HEK293 (cell line): ENCODE measurements around the gene AIG1.

Source experiments
- CTCF ChIA-PET: fragments of 350-600 bp; formaldehyde crosslinking; extraction: SDS; loops from one replicate; lab custom pipeline; 2021; ENCODE audit warnings: antibody characterized with exemption; lab: Yijun Ruan, JAX
- POLR2A ChIA-PET: fragments of 300-600 bp; formaldehyde crosslinking; extraction: SDS; loops from one replicate; lab custom pipeline; 2020; ENCODE audit warnings: antibody characterized with exemption, inconsistent platforms; lab: Yijun Ruan, JAX
- H3K27ac ChIP-seq: fragments of 200-500 bp; sonication (Bioruptor generic); 2 replicates; pipeline ENCODE4 v1.5.1; 2014; ENCODE audit warnings: low read depth, low read length, control low read depth, inconsistent platforms; ENCODE audit errors: extremely low read depth
- H3K36me3 ChIP-seq, 2 experiments: fragments of 200-500 bp in 1 of 2; sonication (Bioruptor generic) in 1 of 2; 1 replicate in 1 of 2; 2 replicates in 1 of 2; pipeline ENCODE4 v1.5.1; 2014 to 2017; ENCODE audit warnings: inconsistent platforms in 2 of 2, low read length in 2 of 2; ENCODE audit not compliant: control insufficient read depth in 2 of 2, insufficient read depth in 1 of 2
- H3K4me1 ChIP-seq: fragments of 200-500 bp; sonication (Bioruptor generic); 2 replicates; pipeline ENCODE4 v1.5.1; 2014; ENCODE audit warnings: mild to moderate bottlenecking, low read length, inconsistent platforms; ENCODE audit not compliant: control insufficient read depth, insufficient read depth
- H3K4me3 ChIP-seq: 2 replicates; pipeline ENCODE4 v1.5.1; 2011; ENCODE audit warnings: low read depth, mild to moderate bottlenecking, control low read depth, low read length, moderate library complexity
- H3K9me3 ChIP-seq: fragments of 200-500 bp; sonication (Bioruptor generic); 2 replicates; pipeline ENCODE4 v1.5.1; 2014; ENCODE audit warnings: low read depth, low read length, inconsistent platforms; ENCODE audit not compliant: control insufficient read depth, insufficient read depth
- PATZ1 ChIP-seq: fragments of 450-650 bp; formaldehyde crosslinking; IDR thresholded peaks from 2 replicates; pipeline ENCODE4 v1.5.1; 2016; ENCODE audit warnings: missing biosample characterization, missing genetic modification characterization
- ZNF16 ChIP-seq: fragments of 450-650 bp; formaldehyde crosslinking; IDR thresholded peaks from 2 replicates; pipeline ENCODE4 v1.5.1; 2016; ENCODE audit warnings: low read depth, missing biosample characterization, missing genetic modification characterization
- ZNF18 ChIP-seq: fragments of 450-650 bp; formaldehyde crosslinking; IDR thresholded peaks from 2 replicates; pipeline ENCODE4 v1.5.1; 2016; ENCODE audit warnings: missing biosample characterization, missing genetic modification characterization
- ZNF24 ChIP-seq: fragments of 450-650 bp; formaldehyde crosslinking; IDR thresholded peaks from 2 replicates; pipeline ENCODE4 v1.5.1; 2016; ENCODE audit warnings: missing biosample characterization, missing genetic modification characterization
- ZNF341 ChIP-seq: fragments of 450-650 bp; formaldehyde crosslinking; IDR thresholded peaks from 2 replicates; pipeline ENCODE4; 2016; ENCODE audit warnings: low read depth, missing biosample characterization, missing genetic modification characterization
- ZNF350 ChIP-seq: fragments of 450-650 bp; formaldehyde crosslinking; IDR thresholded peaks from 2 replicates; pipeline ENCODE4 v1.5.0; 2017; ENCODE audit warnings: missing biosample characterization, mild to moderate bottlenecking, missing genetic modification characterization
- ZNF362 ChIP-seq: fragments of 450-650 bp; formaldehyde crosslinking; IDR thresholded peaks from 2 replicates; pipeline ENCODE4 v1.5.1; 2016; ENCODE audit warnings: missing biosample characterization, missing genetic modification characterization
- ZNF514 ChIP-seq: fragments of 450-650 bp; formaldehyde crosslinking; IDR thresholded peaks from 2 replicates; pipeline ENCODE4 v1.5.1; 2016; ENCODE audit warnings: missing biosample characterization, missing genetic modification characterization
- ZNF548 ChIP-seq: fragments of 450-650 bp; formaldehyde crosslinking; IDR thresholded peaks from 2 replicates; pipeline ENCODE4 v1.5.1; 2016; ENCODE audit warnings: missing biosample characterization, missing genetic modification characterization
- ZNF585B ChIP-seq: fragments of 450-650 bp; formaldehyde crosslinking; IDR thresholded peaks from 2 replicates; pipeline ENCODE4 v1.5.1; 2016; ENCODE audit warnings: missing biosample characterization, missing genetic modification characterization
- ZNF645 ChIP-seq: fragments of 450-650 bp; formaldehyde crosslinking; IDR thresholded peaks from 2 replicates; pipeline ENCODE4; 2016; ENCODE audit warnings: missing biosample characterization, missing genetic modification characterization
- ZNF664 ChIP-seq: fragments of 450-650 bp; formaldehyde crosslinking; IDR thresholded peaks from 2 replicates; pipeline ENCODE4 v1.5.1; 2016; ENCODE audit warnings: missing biosample characterization, missing genetic modification characterization
- ZNF707 ChIP-seq: fragments of 450-650 bp; formaldehyde crosslinking; IDR thresholded peaks from 2 replicates; pipeline ENCODE4 v1.5.1; 2016; ENCODE audit warnings: missing biosample characterization, missing genetic modification characterization
- ZNF768 ChIP-seq: fragments of 450-650 bp; formaldehyde crosslinking; IDR thresholded peaks from 2 replicates; pipeline ENCODE4 v1.5.1; 2018; ENCODE audit warnings: missing biosample characterization, mild to moderate bottlenecking, missing genetic modification characterization
- ZNF785 ChIP-seq: fragments of 450-650 bp; formaldehyde crosslinking; IDR thresholded peaks from 2 replicates; pipeline ENCODE4 v1.5.1; 2016; ENCODE audit warnings: missing biosample characterization, missing genetic modification characterization
- ZNF837 ChIP-seq: fragments of 450-650 bp; formaldehyde crosslinking; IDR thresholded peaks from 2 replicates; pipeline ENCODE4 v1.5.1; 2016; ENCODE audit warnings: missing biosample characterization, missing genetic modification characterization
- ZSCAN16 ChIP-seq: fragments of 450-650 bp; formaldehyde crosslinking; IDR thresholded peaks from 2 replicates; pipeline ENCODE4 v1.5.1; 2016; ENCODE audit warnings: missing biosample characterization, missing genetic modification characterization

The AIG1 gene

GRCh38 chr6:143177706-143178105 lies 117.0 kb downstream of the AIG1 start:
- ChIA-PET POLR2A (no interaction called here), CTCF (no interaction called here)
- Histone ChIP-seq H3K36me3 (peaks cover 0 to 3% of the 10 kb centered on the region in 2 experiments; a peak in 2 of 3 replicates), H3K4me3 (no peak overlapping the region), H3K4me1 (no peaks in the 10 kb centered on the region), H3K9me3 (no peaks in the 10 kb centered on the region), H3K27ac (no peak overlapping the region)
- TF ChIP-seq ZNF362 (tag by site-specific recombination), result no peak
- TF ChIP-seq ZNF768, result no peak
- no peak for TF ChIP-seq ZNF664 (tag by site-specific recombination)
- no peak for TF ChIP-seq ZNF514 (tag by site-specific recombination)
- TF ChIP-seq ZNF837 (tag by site-specific recombination), result no peak
- TF ChIP-seq ZNF18 (tag by site-specific recombination), result no peak
- no peak for TF ChIP-seq ZNF548 (tag by site-specific recombination)
- no peak for TF ChIP-seq ZNF707 (tag by site-specific recombination)
- TF ChIP-seq ZNF16 (tag by site-specific recombination), result no peak
- TF ChIP-seq ZNF585B (tag by site-specific recombination), result no peak
- TF ChIP-seq PATZ1, result no peak

GRCh38 chr6:143179096-143179495 lies 118.4 kb downstream of the AIG1 start:
- no peaks in the 10 kb centered on the region for H3K9me3 ChIP-seq
- H3K36me3 ChIP-seq, result peaks cover 0 to 3% of the 10 kb centered on the region in 2 experiments; a peak in 2 of 3 replicates
- ChIA-PET CTCF (interaction anchor here (0.6 kb wide), 1 partner anchor 329 kb away, joined by 3 read pairs; no protein-coding TSS in a partner anchor), POLR2A (no interaction called here)
- TF ChIP-seq ZNF341 (tag by site-specific recombination) (no peak), ZNF350 (tag by site-specific recombination) (no peak), ZNF785 (tag by site-specific recombination) (no peak), ZNF645 (no peak), ZSCAN16 (tag by site-specific recombination) (no peak), ZNF24 (tag by site-specific recombination) (no peak)
- no peaks in the 10 kb centered on the region for H3K4me1 ChIP-seq
- no peak overlapping the region for H3K4me3 ChIP-seq
- H3K27ac ChIP-seq, result no peak overlapping the region
